Myocyte (in vitro differentiated cells): ENCODE measurements around the gene PAK1IP1. TPM values are rescaled to one million over a fixed set of nuclear protein-coding genes. Genes with fewer than 3 reads are reported as not detected.
"Not testable (repeated sequence)": the region's sequence is repeated elsewhere in the genome, so short reads cannot be mapped to it uniquely, and the experiment has no call there.

ENCODE experiments used
- DNase-seq: peaks from one replicate; pipeline ENCODE4 v3.0.0-alpha.2; 2012; ENCODE audit warnings: low read depth
- polyA plus RNA-seq: library from polyadenylated mRNA; unstranded; fragments of >200 nt; gene quantifications from one replicate; pipeline ENCODE4 v1.2.1, GENCODE V29; 2012; ENCODE audit warnings: missing spikeins
- total RNA-seq: library from RNA; depleted of rRNA; stranded (reverse); fragments of >200 nt; gene quantifications from 2 replicates; pipeline ENCODE4 v1.2.3, GENCODE V29; 2014

Gene PAK1IP1, protein sequence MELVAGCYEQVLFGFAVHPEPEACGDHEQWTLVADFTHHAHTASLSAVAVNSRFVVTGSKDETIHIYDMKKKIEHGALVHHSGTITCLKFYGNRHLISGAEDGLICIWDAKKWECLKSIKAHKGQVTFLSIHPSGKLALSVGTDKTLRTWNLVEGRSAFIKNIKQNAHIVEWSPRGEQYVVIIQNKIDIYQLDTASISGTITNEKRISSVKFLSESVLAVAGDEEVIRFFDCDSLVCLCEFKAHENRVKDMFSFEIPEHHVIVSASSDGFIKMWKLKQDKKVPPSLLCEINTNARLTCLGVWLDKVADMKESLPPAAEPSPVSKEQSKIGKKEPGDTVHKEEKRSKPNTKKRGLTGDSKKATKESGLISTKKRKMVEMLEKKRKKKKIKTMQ
- 25.3 and 30.3 TPM in 2 replicates for total RNA-seq
- 10.3 TPM for polyA plus RNA-seq

DNA sequence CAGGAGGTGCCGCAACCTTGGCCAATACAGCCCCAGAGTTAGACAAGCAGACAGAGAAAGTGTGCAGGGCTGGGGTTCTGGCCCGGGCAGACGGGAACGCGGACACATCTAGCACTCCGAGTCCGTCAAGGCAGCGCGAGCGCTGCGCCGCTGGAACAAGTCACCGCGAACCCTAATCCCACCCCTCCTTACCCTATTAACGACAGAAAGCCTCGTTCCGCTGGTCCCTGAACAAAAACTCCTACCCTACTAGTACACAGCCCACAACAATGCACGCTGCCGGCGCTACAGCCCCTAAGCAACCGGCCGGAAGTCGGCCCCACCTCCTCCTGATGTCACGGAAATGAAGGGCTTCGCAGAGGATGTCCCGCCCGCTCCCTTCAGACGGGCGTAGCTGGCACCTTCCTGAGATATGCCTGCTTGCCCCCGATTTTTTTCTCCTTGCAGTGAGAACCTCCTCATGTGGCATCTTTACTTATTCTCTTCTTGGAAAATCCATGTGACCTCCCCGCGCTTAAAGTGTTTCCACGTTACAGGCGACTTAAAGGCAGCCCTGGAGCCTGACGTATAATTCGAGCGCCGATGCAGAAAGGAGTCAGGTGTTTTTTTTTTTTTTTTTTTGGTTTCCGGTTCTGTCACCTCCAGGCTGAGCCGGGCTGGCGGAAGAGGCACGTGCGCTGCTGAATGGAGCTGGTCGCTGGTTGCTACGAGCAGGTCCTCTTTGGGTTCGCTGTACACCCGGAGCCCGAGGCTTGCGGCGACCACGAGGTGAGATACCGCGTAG is at the start of gene PAK1IP1, which contains the start of gene C6orf52:
Gene PAK1IP1, plus strand, starts transcription at position 671 of the 784 bp plus-strand sequence. Its CDS starts 14 bp downstream, at position 685.
Gene C6orf52, minus strand, starts transcription at position 315 of the 784 bp plus-strand sequence. CDS start 7,066 bp downstream, outside the sequence.
- DNase-seq, result peak; percentile 95

DNA sequence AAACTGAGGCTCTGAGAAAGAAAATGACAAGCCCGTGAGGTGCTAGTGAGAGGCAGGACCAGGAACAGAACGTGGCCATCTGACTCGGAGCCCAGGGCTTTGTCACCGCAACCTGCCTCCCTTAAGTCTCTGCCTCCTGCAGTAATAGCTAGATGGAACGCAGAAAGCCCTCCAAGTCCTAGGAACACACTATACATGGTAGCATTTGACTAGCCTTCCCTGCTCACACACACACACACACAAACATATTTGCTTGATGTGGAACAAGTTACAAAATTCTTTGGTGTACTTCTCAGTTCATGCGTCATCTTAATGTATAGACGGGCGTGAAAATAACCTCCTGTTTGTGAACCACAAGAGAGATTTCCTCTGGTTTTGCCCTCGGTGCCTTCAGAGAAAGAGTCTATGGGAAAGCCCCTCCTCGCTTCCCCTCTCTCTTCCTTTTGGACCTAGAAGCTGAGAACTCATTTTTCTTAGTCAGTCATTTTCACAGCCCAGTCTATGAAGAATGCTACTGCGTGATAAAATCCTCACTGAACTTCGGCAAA is 39.2 kb upstream of the PAK1IP1 start:
- no peak for DNase-seq

DNA sequence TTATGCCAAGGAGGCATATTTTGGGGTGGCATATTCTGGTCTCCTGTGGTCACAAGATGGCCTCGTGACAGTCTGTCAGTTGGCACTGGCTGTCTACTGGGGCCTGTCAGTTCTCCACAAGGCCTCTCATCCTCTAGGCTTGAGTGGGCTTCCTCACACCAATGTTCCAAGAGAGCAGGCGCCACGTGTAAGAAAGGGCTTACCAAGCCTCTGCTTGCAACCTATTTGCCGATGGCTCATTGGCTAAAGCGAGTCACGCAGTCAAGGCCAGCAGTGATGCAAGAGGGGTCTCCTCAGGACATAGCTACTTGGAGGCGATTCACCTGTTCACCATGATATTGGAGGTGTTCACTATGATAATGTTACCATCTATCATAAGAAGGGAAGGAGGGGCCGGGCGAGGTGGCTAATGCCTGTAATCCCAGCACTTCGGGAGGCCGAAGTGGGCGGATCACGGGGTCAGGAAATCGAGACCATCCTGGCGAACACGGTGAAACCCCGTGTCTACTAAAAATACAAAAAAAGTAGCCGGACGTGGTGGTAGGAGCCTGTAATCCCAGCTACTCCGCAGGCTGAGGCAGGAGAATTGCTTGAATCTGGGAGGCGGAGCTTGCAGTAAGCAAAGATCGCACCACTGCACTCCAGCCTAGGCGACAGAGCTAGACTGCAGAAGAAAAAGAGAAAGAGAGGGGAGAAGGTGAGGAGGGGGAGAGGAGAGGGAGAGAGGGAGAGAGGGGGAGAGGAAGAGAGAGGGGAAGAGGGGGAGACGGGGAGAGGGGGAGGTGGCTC is 35.7 kb upstream of the PAK1IP1 start:
- DNase-seq, result no peak

DNA sequence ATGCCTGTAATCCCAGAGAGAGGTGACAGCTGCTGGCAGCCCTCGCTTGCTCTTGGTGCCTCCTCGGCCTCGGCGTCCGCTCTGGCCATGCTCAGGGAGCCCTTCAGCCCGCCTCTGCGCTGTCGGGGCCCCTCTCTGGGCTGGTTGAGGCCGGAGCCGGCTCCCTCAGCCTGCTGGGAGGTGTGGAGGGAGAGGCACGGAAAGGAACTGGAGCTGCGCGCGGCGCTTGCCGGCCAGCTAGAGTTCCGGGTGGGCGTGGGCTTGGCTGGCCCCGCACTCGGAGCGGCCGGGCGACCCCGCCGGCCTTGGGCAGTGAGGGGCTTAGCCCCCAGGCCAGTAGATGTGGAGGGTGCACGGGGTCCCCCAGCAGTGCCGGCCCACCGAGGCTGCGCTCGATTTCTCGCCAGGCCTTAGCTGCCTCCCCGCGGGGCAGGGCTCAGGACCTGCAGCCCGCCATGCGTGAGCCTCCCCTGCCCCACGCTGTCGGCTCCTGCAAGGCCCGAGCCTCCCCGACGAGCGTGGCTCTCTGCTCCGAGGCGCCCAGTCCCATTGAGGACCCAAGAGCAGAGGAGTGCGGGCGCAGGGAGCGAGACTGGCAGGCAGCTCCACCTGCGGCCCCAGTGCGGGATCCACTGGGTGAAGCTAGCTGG is 34.9 kb upstream of the PAK1IP1 start:
- peak; percentile 41 for DNase-seq

DNA sequence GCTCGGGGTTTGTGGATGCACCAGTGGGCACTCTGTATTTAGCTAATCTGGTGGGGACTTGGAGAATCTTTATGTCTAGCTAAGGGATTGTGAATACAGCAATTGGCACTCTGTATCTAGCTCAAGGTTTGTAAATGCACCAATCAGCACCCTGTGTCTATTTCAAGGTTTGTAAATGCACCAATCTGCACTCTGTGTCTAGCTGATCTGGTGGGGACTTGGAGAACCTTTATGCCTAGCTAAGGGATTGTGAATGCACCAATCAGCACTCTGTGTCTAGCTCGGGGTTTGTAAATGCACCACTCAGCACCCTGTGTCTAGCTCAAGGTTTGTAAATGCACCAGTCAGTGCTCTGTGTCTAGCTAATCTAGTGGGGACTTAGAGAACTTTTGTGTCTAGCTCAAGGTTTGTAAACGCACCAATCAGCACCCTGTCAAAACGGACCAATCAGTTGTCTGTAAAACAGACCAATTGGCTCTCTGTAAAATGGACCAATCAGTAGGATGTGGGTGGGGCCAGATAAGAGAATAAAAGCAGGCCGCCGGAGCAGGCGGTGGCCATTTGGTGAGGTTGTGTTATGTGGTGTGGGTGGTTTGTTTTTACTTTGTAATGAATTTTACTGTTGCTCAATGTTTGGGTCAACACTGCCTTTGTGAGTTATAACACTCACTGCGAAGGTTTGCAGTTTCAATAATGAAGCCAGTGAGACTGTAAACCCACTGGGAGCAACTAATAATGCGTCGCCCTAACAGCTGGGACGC is 34.2 kb upstream of the PAK1IP1 start:
- DNase-seq, result not testable (repeated sequence)

DNA sequence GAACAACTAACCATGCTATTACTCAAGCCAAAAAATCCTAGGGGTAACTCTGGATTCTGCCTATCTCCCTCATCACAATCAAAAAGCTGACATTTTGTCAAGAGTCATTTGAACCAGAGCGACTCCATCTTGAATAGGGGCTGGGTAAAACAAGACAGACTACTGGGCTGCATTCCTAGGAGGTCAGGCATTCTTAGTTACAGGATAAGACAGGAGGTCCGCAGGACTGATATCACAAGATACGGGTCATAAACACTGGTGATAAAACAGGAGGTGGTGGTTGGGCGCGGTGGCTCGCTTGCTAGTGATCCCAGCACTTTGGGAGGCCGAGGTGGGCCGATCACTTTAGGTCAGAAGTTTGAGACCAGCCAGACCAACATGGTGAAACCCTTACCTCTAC is 32.6 kb upstream of the PAK1IP1 start:
- no peak for DNase-seq

DNA sequence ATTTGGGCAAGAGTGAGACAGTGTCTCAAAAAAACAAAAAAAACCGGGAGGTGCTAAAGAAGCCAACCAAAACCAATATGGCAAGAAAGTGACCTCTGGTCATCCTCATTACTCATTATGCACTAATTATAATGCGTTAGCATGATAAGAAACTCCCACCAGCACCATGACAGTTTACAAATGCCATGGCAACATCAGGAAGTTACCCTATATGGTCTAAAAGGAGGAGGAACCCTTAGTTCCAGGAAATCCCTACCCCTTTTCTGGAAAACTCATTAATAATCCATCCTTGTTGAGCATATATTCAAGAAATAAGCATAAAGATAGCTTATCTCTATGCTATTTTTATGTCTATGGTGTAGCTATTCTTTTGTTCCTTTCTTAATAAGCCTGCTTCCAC is 32.0 kb upstream of the PAK1IP1 start:
- no peak for DNase-seq

DNA sequence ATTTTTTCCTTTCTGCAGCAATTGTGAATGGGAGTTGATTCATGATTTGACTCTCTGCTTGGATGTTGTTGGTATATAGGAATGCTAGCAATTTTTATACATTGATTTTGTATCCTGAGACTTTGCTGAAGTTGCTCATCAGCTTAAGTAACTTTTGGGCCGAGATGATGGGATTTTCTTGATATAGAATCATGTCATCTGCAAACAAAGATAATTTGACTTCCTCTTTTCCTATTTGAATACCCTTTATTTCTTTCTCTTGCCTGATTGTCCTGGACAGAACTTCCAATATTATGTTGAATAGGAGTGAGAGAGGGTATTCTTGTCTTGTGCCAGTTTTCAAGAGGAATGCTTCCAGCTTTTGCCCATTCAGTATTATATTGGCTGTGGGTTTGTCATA is 29.2 kb upstream of the PAK1IP1 start:
- not testable (repeated sequence) for DNase-seq

DNA sequence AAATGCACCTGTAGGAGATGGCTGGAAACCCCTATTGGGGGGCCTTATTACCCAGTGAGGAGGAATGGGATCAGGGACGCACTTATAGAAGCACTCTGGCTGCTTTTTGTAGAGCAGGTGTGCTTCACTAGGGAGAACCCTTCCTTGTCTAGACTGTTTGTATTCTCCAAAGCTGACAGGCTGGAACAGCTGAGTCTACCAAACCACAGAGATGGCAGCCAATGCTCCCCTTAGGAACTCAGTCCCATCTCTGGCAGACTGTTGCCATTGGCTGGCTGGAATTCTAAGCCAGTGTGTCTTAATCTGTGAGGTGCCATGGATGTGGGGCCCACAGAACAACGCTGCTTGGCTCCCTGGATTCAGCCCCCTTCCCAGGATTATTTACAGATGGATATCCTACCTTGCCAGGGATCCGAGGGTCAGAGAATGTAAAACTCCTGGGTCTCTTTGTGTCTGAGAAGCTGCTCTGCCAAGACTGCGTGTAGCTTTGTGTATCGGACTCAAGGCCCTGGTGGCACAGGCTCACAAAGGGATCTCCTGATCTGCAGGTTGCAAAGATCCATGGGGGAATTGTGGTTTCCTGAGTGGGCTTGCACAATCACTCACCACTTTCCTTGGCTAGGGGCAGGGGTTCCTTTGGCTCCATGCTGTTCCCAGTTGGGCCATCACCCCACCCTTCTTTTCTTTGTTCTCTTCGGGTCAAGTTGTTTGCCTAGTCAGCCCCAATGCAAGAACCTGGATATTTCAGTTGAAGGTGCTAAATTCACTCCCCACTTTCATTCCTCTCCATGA is 26.4 kb upstream of the PAK1IP1 start:
- peak; percentile 89 for DNase-seq

DNA sequence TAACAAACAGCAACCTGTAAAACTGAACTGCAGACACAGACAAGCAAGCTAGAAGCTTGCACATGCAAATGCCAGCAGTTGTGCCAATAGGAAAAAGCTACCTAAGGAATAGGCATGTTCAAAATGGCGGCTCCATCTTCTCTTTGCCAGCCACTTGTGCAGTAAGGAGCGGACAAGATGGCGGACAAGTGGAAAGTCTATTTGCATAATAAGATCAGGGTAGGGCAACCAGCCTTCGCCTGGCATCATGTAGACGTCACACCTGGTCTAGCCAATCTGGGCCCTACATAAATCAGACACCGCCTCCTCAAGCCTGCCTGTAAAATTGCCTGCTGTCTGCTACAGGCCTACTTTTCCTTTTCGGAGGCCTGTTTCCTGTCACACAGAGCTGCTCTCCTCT is 18.4 kb upstream of the PAK1IP1 start:
- DNase-seq, result no peak

DNA sequence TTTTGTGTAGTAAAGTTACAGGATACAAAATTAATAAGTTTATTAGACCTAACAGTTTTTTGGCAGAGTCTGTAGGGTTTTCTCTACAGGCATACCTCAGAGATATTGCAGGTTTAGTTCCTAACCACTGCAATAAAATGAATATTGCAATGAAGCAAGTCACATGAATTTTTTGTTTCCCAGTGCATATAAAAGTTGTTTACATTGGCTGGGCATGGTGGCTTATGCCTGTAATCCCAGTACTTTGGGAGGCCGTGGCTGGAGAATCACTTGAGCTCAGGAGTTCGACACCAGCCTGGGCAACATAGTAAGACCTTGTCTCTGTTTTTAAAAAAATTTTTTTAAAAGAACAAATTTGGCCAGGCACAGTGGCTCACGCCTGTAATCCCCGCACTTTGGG is 16.3 kb upstream of the PAK1IP1 start:
- DNase-seq, result no peak

DNA sequence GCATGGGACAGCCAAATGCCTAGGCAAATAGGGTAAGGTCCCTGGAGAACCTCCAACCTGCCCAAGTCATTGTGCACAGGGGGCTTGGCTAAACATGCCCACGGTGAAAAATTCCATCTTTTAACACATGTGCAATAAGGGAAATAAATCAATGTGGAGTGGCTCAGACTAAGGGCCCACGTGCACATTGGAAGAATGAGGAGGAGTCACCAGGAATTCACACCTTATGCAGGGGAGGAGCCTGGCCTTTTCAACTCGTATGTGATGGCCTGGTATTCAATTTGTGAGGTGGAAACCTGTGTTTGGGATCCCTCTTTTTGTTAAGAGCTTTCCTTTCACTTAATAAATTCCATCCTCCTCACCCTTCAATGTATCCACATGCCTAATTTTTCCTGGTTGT is 13.0 kb upstream of the PAK1IP1 start:
- DNase-seq, result no peak

DNA sequence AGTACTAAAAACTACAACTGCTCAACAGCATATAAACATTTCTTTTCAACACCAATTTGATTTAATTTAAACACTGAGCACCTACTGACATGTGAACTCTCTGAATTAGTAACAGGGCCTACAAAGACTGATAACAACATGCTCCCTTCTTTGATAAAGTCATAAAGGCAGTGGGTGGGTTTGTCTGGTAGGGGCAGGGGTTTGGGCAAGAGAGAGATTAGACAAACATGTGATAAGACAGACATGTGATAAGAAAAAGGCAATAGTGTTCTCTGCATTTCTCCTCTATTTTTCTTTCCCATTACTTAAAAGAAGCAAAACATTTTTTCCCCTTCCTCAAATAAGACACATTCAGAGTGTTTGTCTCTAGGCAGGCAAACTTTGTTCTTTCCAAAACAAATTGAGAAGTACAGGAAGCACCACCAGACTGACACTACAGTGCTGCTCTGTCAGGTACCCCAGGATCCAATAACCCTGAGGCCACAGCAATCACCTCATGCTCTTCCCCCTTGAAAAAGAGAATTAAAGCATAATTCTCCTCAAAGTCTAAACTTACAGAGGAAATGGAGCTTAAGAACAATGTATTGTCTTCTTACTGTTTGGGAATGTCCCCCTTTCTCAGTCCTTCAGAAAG is 12.3 kb upstream of the PAK1IP1 start:
- no peak for DNase-seq

DNA sequence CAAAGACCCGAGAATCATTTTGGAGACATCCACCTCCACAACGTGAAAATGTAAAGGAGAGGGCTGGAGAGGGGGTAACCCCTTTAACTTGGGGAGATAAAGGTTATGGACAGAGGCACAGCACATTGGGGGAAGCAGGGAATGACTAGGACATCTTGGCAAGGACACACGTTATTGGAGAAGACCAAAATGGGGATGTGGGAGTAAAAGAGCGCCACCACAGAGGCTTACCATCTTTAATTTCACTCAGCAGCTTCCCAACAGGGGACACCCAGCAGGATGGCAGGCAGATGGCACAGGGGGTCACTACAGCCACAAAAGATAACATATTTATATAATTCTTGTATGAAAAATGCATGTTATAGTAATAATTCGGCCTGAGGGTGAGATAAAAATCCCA is 10.2 kb upstream of the PAK1IP1 start:
- DNase-seq, result no peak

DNA sequence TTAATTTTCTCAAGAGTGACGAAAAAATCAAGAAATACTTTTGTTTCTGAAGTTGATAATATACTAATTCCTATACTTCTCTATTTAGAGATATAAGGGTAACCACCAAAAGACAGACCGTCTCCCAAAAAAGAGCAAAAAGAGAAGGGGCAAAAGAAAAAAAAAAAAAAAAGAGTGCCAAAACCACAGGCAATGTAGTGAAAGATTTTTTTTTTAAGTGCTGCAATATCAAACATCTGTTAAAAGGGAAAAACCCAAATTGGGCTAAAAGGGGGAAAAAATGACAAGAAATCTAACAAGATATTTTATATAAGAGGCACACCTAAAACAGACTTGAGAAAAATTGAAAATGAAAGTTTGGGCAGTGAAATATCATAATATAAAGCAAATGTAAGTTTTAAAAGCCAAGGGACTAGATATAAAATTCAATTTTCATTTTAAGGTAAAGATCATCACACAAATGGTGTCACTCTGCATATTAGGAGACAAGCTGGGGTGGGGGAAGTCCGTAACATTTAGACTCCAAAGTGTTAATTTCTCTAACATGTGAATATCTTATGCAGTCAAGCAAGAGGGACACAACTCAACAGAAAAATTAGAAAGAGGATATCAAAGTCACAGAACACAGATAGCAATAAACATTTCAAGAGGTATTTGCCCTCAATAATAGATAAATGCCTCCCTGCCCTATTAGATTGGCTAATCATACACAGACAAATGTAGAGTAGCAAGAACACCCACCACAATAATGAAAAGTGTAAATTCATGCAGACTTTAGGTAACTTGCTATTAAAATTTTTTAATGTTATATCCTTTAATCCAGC is 9.5 kb upstream of the PAK1IP1 start:
- DNase-seq, result no peak

DNA sequence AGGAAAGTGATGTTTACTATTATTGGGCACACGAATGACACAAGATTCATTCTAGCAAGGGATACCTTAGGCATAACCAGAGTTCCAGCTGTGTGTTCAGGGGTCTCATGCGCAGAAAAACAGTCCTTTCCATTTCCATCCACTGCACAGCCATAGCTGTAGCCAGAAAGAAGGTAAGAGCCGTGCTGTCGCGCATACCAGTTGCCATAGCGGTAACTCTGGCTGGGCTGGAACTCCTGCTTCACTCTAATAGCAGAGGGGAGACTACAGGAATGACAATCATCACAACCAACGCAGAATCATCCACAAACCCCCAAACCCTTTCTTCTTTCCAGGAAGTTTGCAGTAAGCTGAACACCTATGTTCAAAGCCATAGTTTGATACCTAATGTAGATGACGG is 7.9 kb upstream of the PAK1IP1 start:
- DNase-seq, result no peak

DNA sequence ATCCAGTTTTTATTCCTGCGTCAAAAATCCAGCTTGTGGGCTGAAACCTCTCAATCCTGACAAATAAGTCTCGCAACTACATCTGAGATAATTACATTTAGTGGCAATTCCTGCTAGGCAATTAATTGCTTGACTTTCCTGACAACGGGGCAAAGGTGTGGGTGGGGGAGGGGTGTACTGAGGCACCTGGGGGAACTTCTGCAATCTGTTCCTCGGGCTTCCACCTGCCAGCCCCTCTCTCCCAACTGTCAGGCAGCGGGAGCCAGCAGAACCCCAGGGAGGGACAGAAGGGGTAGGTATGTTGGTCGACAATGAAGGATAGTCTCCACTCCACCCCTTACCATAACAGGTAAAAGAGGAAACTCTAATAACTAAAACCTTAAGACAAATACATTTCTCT is 7.2 kb upstream of the PAK1IP1 start:
- DNase-seq, result no peak
